ENCODE measurements around the gene WDR27. TPM values are rescaled to one million over a fixed set of nuclear protein-coding genes. Genes with fewer than 3 reads are reported as not detected.

The WDR27 gene
- total RNA-seq, 2 donors from 2014 or later, result 17.8 to 53.1 TPM

GRCh38 chr6:169668203-169668847, 33.5 kb downstream of the WDR27 start:
- DNase-seq (ENCODE audit: low spot score), result no peak
- Histone ChIP-seq H3K4me3 (no peak overlapping the region), H3K27me3 (replicated peaks; ENCODE audit: insufficient read depth) (no peaks in the 10 kb centered on the region), H3K9me3 (no peaks in the 10 kb centered on the region), H3K27ac (no peak overlapping the region), H3K36me3 (no peaks in the 10 kb centered on the region), H3K4me1 (replicated peaks) (no peaks in the 10 kb centered on the region)
- TF ChIP-seq POLR2A (IDR thresholded peaks at IDR 0.05) (no peak), POLR2AphosphoS5 (IDR thresholded peaks at IDR 0.05) (no peak), CTCF (IDR thresholded peaks at IDR 0.05) (no peak)
- intact Hi-C loops (cut with DNase I), result no loop called here
- 88% methylated on average over 15 of the region's 15 CpGs for WGBS

GRCh38 chr6:169667716-169668115, 34.1 kb downstream of the WDR27 start:
- no peaks in the 10 kb centered on the region for H3K9me3 ChIP-seq
- no peak for DNase-seq (ENCODE audit: low spot score)
- H3K4me1 ChIP-seq (replicated peaks), result no peaks in the 10 kb centered on the region
- H3K36me3 ChIP-seq, result no peaks in the 10 kb centered on the region
- intact Hi-C loops (cut with DNase I), result no loop called here
- 97% methylated on average over 27 of the region's 27 CpGs for WGBS
- no peaks in the 10 kb centered on the region for H3K27me3 ChIP-seq (replicated peaks; ENCODE audit: insufficient read depth)
- no peak overlapping the region for H3K4me3 ChIP-seq
- no peak for TF ChIP-seq POLR2A (IDR thresholded peaks at IDR 0.05)
- no peak for TF ChIP-seq CTCF (IDR thresholded peaks at IDR 0.05)
- no peak for TF ChIP-seq POLR2AphosphoS5 (IDR thresholded peaks at IDR 0.05)
- no peak overlapping the region for H3K27ac ChIP-seq

DNA sequence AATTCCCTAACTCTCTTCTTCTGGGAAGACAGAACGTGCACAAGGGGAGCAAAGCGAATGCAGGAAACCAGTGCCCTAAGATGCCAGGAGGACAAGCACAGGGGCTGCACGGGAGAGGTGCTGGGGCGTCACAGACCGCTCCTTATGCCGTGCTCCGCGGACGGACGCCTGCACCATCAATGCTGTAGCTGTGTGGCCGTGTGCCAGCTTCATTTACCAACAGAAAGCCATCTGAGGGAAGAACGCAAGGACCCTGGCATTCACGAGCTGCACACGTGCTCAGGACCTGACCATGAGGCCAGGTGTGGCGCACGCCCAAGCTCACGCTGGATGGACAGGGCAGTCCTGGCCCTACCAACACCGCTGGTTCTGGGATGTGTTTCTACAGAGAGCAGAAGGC, 35.4 kb downstream of the WDR27 start:
- DNase-seq (ENCODE audit: low spot score), result no peak
- Histone ChIP-seq H3K27me3 (replicated peaks; ENCODE audit: insufficient read depth) (no peaks in the 10 kb centered on the region), H3K4me3 (no peak overlapping the region), H3K4me1 (replicated peaks) (no peaks in the 10 kb centered on the region), H3K36me3 (no peaks in the 10 kb centered on the region), H3K9me3 (no peaks in the 10 kb centered on the region), H3K27ac (no peak overlapping the region)
- intact Hi-C loops (cut with DNase I), result no loop called here
- TF ChIP-seq POLR2AphosphoS5 (IDR thresholded peaks at IDR 0.05), result no peak
- no peak for TF ChIP-seq CTCF (IDR thresholded peaks at IDR 0.05)
- no peak for TF ChIP-seq POLR2A (IDR thresholded peaks at IDR 0.05)
- WGBS, result 95% methylated on average over 18 of the region's 18 CpGs

DNA sequence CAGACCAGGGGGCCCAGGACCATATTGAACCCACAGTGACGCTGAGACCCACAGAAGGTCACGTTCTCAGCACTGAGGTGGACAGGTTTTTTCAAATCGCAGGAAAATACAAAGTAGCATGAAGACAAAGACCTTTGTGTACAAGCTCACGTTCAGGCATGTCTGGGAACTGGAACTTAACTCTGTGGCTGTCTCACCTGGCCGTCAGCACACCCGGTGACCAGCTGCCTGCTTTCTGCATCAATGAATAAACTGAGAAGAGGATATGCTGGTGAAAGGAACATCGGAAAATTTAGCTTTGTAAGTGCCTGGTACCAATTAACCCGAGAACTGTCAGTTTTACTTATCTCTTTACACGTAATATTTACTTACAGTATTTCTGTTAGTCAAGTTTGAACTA, 36.5 kb downstream of the WDR27 start:
- Histone ChIP-seq H3K36me3 (no peaks in the 10 kb centered on the region), H3K27me3 (replicated peaks; ENCODE audit: insufficient read depth) (no peaks in the 10 kb centered on the region), H3K4me3 (no peak overlapping the region), H3K4me1 (replicated peaks) (no peaks in the 10 kb centered on the region), H3K9me3 (no peaks in the 10 kb centered on the region), H3K27ac (no peak overlapping the region)
- intact Hi-C loops (cut with DNase I), result no loop called here
- DNase-seq (ENCODE audit: low spot score), result no peak
- TF ChIP-seq POLR2AphosphoS5 (IDR thresholded peaks at IDR 0.05), result no peak
- TF ChIP-seq CTCF (IDR thresholded peaks at IDR 0.05), result no peak
- no peak for TF ChIP-seq POLR2A (IDR thresholded peaks at IDR 0.05)
- 59% methylated on average over 9 of the region's 9 CpGs for WGBS

DNA sequence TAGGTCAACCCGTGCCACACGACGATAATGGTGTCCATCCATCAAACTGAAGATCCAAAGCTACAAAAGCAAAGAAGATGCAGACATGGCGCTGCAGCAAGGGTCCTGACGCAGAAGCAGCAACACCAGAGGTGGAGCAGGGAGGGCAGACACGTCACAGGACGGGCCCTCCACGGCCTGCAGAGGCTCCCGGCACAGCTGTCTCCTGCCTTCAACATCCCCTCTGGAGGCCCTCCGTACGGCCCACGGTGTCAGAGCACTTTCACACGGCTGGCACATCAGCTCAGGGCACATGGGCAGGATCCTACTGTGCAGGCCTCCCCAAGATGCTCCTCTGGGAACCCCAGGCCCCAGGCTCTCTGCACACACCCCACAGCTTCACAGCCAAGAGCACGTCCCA, 37.6 kb downstream of the WDR27 start:
- intact Hi-C loops (cut with DNase I), result no loop called here
- Histone ChIP-seq H3K9me3 (no peaks in the 10 kb centered on the region), H3K4me3 (no peak overlapping the region), H3K27ac (no peak overlapping the region), H3K27me3 (replicated peaks; ENCODE audit: insufficient read depth) (no peaks in the 10 kb centered on the region), H3K36me3 (no peaks in the 10 kb centered on the region), H3K4me1 (replicated peaks) (no peaks in the 10 kb centered on the region)
- TF ChIP-seq CTCF (IDR thresholded peaks at IDR 0.05), result no peak
- TF ChIP-seq POLR2A (IDR thresholded peaks at IDR 0.05), result no peak
- WGBS, result 91% methylated on average over 14 of the region's 14 CpGs
- no peak for DNase-seq (ENCODE audit: low spot score)

Data from prostate gland (tissue), 2 donors.